ENCODE results near the gene RETREG1.
"Not testable (repeated sequence)": the region's sequence is repeated elsewhere in the genome, so short reads cannot be mapped to it uniquely, and the experiment has no call there.

RETREG1 gene

DNA sequence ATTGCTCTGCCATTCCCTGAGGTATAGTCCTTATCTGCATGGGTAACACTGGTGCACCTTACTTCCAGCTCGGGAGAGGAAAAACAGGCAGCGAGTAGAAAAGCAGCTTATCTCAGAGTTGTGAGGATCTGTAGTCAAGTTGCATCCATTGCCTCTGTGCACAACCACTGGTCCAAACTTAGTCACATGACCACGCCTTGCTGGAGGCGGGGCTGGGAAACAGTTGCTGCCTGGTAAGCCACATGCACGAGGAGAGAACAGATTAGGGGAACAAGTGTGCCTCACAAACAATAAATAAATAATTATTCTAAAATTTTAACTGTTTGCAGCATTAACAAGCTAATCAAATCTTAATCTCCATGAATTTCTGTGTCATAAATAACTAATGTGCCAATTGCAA is 169.8 kb downstream of the RETREG1 start:
- DNase-seq, result no peak

DNA sequence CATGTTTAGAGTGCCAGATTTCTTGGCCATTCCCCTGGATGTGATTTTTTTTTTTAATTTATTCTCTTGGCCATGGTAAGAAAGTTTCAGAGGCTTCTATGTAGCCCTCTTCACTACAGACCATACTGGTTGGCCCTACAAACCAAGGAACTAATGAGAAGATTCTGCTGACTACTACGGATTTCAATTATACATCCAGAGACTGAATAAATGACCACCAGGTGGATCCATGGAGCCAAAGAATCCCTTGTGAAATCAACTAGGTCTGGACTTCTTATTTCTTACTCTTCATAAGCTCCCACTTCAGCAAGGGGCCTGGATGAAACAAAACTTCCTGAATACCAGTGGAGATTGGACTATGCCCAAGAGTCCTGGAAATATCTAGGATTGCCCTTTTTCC is 178.8 kb downstream of the RETREG1 start:
- no peak for DNase-seq

DNA sequence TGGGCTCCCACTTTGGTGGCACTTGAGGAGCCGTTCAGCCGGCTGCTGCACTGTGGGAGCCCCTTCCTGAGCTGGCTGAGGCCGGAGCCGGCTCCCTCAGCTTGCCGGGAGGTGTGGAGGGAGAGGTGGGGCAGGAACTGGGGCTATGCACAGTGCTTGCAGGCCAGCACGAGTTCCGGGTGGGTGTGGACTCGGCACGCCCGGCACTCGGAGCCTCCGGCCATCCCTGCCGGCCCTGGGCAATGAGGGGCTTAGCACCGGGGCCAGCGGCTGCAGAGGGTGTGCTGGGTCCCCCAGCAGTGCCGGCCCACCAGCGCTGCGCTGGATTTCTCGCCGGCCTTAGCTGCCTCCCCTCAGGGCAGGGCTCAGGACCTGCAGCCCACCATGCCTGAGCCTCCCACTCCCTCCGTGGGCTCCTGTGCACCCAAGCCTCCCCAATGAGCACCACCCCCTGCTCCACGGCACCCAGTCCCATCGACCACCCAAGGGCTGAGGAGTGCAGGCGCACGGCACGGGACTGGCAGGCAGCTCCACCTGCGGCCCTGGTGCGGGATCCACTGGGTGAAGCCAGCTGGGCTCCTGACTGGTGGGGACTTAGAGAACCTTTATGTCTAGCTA is 180.6 kb downstream of the RETREG1 start:
- not testable (repeated sequence) for DNase-seq

DNA sequence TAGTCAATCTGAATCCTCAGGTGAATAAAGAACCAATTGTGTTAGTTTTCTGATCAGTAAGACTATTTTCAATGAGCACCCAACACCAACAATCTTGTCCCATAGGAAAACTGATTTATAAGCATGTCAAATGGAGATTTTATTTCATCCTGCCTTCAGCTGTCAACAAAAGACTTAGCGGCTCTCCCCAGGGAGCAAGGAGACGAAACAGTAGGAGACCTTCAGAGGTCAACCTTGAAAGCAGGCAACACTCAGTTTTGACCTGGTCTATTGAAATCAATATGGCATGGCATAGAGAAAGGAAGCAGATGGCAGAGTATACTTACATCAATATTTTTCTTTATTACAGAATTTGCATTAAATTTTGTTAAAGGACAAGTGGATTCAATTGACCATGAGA is 185.3 kb downstream of the RETREG1 start:
- DNase-seq, result no peak

DNA sequence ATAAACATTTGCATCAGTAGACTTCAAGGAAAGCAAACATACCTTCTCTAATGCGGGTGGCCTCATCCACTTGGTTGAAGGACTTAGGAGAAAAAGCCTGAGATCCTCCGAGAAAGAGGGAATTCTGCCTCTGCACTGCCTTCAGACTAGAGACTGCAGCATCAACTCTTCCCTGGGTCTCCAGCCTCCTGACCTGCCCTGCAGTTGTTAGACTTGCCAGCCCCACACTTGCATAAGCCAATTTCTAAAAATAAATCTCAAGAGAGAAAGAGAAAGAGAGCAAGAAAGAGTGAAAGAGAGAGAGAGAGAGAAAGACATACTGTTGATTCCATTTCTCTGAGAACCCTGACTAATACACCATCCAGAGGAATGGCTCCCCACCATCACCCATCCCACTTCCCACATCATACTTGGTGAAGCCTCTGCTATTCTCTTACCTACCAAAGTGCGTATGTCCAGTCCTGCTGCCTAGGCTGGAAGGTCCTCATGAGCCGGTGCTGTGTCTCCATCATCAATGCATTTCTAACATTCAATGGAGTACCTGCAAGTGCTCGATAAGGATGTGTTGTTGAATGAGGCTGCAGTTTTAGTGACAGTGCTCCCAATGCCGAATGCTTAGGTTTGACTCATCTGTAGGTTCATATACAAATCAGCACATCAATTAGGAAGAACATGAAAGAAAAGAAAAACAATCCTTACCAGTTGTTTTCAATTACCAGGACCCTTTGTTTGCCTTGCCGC is 186.3 kb downstream of the RETREG1 start:
- no peak for DNase-seq

DNA sequence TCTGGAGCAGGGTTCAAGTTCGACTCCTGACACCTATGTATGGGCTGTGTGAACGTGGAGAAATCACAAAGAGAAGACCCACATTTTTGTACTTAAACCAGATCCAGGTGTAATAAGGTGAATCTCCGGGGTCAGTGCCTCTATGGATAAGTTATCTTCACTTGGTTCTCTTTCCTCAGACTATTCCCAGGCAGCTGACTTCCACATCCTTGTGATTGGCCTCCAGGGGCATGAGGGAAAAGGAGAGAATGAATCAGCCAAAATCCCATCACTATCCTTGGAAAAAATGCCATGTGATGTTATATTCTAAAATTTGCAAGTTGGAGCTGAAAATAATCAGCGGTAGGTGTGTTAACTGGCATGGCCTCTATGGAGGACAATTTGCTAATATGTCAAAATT is 188.4 kb downstream of the RETREG1 start:
- DNase-seq, result no peak

DNA sequence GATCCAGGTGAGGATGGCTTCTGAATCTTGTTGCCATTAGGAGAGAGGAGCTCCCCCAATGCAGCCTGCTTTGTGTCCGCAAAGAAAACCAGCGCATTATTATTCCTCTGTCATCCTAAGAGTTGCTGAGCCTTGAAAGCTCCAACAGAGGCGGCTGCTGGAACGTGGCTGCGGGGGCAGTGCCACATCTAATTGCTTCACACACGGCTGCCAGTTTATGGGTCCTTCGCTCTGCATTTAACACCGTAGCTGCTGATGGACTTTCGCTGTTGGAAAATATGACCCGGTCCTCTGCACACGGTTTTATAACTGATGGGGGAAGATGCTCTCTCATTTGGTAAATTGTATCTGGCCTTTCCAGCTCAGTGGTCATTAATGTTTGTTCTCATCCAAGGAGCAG is 189.2 kb downstream of the RETREG1 start:
- no peak for DNase-seq
